ENCODE results near the gene HIC2.
"Not testable (repeated sequence)": the region's sequence is repeated elsewhere in the genome, so short reads cannot be mapped to it uniquely, and the experiment has no call there.

The HIC2 gene

DNA sequence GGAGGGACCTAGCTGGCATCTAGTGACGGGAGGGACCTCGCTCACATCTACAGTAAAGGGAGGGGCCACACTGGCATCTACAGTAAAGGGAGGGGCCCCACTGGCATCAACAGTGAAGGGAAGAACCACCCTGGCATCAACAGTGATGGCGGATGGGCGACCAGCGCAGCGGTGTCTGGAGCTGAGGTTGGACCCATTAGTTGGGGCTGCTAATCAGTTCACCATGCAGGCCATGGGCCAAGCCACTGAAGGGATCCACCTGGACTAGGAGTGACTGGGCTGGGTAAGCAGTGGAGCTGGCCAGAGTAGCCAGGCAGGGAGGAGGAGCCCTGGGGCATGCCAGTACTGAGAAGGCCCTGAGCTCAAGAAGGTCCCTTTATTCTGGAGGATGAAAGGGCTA is 73.4 kb downstream of the HIC2 start:
- in situ Hi-C loops (cut with MboI; ENCODE audit: low sequenced_read_pairs) = not testable (repeated sequence)

DNA sequence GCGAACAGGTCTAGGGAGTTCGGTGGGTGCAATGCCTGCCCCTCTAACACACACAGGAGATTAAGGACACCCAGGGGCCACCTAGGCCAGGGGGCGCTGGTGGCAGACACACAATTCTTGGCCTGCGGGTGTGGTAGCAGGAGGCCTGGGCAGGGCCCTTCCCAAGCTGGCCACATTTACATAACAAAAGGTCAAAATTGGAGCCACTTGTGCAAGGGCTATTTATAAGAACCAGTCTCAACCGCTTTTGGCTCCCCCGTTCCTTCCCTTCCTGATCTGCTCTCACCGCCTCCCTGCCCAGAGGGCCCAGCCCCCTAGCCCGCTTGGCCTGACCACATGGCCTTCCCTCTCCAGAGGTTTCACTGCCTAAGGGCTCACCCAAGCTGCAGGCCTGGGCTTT is 75.1 kb downstream of the HIC2 start:
- in situ Hi-C loops (cut with MboI; ENCODE audit: low sequenced_read_pairs) = not testable (repeated sequence)

DNA sequence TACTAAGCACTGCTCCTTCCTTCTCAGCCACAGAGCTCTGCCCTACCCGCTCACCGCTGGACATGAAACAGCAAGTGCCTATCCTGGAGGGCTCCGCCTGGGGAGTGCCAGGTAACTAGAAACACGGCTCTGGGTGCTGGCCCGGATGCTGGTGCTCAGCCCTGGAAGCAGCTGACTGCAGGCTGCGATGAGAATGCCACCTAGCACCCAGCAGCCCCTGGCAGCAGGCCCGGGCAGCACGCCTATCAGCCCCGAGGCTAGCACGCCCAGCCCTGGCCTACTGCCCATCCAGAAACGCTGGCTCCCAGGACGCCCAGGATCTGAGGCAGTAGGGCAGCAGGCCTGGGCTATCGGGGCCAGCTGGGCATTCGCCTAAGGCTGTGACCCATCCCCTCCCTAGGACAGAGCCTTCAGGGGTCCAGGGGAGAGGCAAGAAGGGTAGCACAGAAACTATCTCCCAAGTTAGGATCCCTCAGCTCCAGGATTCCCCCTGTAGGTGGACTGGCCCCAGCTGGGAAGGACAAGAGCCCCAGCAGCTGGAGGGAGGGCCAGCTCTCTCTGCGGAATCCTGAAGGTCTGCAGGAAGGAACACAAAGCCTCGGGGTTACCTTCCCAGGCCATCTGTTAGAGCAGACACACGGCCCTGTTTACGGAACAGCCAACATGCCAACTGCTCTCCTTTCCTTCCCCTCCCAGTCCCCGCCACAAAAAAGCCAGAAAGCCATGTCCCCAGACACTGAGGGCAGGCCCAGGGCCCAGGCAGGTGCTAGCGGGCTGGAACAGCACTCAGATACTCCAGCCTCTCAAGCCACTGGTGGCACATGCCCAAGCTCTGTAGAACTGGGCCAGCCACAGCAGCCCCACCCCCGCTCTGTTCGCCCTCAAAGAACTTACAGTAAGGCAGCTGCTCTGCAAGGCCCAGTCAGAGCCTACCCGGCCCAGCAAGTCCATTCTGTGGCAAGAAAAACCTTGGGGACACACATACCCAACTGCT is 76.9 kb downstream of the HIC2 start:
- in situ Hi-C loops (cut with MboI; ENCODE audit: low sequenced_read_pairs) = not testable (repeated sequence)

DNA sequence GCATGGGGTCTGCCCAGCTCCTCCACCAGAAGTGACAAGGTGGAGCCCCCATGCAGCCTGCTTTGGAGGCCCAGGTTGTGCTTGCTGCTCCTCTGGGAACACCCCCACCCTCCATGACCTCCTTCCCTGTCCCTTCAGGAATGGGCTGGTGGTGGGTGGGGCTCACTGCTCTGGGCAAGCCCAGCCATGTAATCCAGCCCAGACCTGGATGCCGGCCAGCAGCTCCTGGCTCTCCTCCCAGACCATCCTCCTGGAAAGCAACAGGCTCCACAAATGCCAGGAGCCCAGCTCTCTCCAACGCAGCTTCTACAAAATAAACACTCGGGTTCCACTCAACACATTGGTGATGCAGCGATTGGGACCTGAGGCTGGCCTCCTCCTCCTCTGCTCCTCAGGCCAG is 80.8 kb downstream of the HIC2 start:
- in situ Hi-C loops (cut with MboI; ENCODE audit: low sequenced_read_pairs) = not testable (repeated sequence)

DNA sequence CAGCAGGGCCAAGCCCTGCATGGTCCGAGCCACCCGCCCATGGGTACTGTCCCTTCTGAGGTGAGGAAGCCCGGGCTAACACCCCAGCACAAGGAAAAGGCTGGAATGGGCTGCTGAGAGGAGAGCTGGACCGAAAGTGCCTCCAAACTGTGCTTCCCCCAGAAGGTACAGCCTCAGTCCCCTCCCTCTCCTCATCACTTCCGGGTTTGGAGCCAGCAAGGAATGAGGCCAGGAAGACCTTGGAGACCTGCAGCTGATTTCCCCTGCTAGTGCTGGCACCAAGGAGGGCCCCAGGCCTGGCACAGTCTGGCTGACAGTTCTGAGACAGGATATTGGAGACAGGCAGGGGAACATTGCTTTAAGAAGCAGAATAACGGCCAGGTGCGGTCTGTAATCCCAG is 81.3 kb downstream of the HIC2 start:
- in situ Hi-C loops (cut with MboI; ENCODE audit: low sequenced_read_pairs) = not testable (repeated sequence)

DNA sequence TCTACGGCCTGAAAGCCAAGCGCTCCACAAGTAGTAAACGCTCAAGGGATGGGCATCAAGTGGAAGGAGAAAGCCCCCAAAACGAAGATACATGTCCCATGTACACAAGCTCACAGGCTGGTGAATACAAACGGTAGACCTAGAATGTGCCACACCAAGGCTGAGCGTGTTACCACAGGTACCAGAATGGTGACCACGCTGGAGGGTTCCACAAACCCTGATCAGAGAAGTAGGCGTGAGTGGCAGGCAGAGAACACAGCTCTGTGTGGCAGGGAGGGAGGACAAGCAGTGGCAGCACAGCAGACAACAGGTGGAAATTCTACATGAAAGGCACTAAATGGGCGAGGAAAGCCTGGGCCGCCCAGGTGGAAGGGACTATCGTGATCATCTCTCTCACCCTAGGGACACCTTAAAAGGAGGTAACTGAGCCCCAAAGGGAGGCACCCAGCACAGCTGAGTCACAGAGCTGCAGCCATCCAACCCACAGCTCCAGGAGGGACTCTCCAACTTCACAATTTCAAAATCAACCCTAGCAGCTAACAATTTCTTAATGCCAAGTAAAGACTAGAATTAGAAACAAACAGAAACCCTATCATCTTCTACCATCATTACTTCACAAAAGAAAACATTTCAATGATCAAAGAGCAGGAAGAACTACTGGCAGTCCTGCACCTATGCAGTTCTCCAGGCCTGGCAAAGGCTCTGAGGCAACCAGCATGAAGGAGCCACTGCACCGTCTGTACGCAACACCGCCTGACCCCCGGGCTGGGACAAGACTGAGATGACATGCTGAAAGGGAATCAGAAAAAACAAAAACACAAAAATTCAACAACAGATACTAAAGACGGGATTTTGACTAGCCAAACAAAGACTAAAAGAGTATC is 82.7 kb downstream of the HIC2 start:
- in situ Hi-C loops (cut with MboI; ENCODE audit: low sequenced_read_pairs) = not testable (repeated sequence)
